Measurements from ENCODE around the gene CHRDL2. TPM values are rescaled to one million over a fixed set of nuclear protein-coding genes. Genes with fewer than 3 reads are reported as not detected.

Gene CHRDL2
- total RNA-seq, 1 experiment from 2014 or later, result not detected

DNA sequence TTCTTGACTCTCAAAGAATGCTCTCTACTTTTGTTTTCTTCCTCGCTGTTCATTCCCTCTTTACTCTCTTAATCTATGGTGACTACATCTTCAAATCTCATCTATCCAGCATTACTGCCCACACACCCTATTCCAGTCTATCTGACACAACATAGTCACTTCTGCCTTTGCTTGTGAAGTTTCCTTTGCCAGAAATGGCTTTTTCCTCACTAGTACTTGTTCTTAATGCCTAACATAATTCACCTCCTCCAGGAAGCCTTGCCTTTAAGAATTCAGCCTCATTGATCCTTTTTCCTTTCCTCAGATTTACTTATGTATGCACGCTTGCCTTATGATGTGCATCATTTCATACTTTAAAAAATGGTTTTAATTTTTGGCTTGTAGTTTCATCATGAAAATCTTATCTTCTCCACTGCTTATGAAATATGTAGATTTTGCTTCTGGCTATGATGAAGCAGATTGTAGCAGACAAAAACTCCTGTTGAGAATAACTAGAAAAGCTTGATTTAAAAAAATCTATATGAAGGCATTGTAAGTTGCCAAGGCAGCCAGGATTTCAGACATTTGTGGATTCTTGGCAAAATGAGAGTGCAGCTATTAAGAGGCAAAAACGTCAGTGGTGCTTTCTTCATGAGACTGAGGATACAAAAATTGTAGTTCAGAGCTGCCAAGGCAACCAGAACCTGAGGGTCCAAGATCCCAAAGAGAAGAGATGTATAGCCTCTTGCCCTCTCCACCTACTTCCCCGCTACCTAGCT, 49.2 kb upstream of the CHRDL2 start:
- CTCF ChIA-PET, result no interaction called here
- Histone ChIP-seq H3K27ac (ENCODE audit: low read depth, low read length) (no peak overlapping the region), H3K9me2 (ENCODE audit: insufficient read depth) (no peaks in the 10 kb centered on the region), H4K20me1 (ENCODE audit: insufficient read depth) (peaks cover 6% of the 10 kb centered on the region; the same call in 1 of the 2 replicates), H3K9ac (ENCODE audit: low read length) (no peak overlapping the region), H3K27me3 (ENCODE audit: insufficient read depth, low read length) (no peaks in the 10 kb centered on the region), H3K4me1 (ENCODE audit: control insufficient read depth in 1 of 2, insufficient read depth in 2 of 2, low read length in 2 of 2) (peaks cover 0 to 12% of the 10 kb centered on the region in 2 experiments; a peak in 3 of 4 replicates), H3K9me3 (ENCODE audit: control insufficient read depth in 1 of 2, insufficient read depth in 1 of 2, low read depth in 1 of 2, low read length in 2 of 2) (no peaks in the 10 kb centered on the region), H3K79me2 (ENCODE audit: insufficient read depth, low read length) (peaks cover 69% of the 10 kb centered on the region), H2AFZ (ENCODE audit: low read depth, low read length, poor library complexity, severe bottlenecking) (no peak overlapping the region), H3K4me3 (replicated peaks in 1 of 2; ENCODE audit: low read depth in 1 of 2, low read length in 2 of 2) (no peak overlapping the region), H3K36me3 (ENCODE audit: control insufficient read depth in 1 of 2, insufficient read depth in 2 of 2, low read length in 2 of 2) (no peaks in the 10 kb centered on the region), H3K4me2 (ENCODE audit: low read length) (no peak overlapping the region)
- BruUV-seq (replicated peaks), result no TSS peak
- POLR2A ChIA-PET, result no interaction called here
- intact Hi-C loops (cut with micrococcal nuclease), result no loop called here
- RAD21 ChIA-PET (ENCODE audit: low non-redundant PET in 1 of 2, low total read pairs in 2 of 2, uncharacterized antibody in 2 of 2, unreplicated experiment in 2 of 2), result no interaction called here
- no peak for ATAC-seq
- TF ChIP-seq FOSL1 (IDR thresholded peaks at IDR 0.05; ENCODE audit: low read depth), result no peak
- no peak for TF ChIP-seq SIN3A (IDR thresholded peaks at IDR 0.05; ENCODE audit: low read depth)
- TF ChIP-seq POLR2AphosphoS5 (IDR thresholded peaks at IDR 0.05; ENCODE audit: low read depth, low read length), result no peak
- no peak for DNase-seq (ENCODE audit: low read depth, low spot score)

DNA sequence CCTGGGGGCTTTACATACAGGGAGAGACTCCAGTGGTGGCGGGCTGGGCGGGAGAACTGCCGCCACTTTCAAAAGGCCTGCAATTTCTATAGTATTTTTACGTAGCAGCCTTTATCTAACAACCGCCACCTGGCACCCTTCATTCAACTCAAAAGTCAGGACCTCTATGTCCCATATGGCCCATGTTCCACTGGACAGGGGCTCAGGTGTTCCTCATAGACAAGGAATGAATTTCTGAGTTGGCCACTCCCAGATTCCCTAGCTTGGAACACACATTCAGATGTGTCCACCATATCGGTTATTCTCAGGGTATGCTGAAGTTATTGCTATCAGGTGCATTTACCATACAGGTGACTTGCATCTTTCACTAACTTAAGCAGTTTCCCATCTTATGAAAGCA, 47.4 kb upstream of the CHRDL2 start:
- CTCF ChIA-PET, result no interaction called here
- H3K9ac ChIP-seq (ENCODE audit: low read length), result no peak overlapping the region
- H3K27me3 ChIP-seq (ENCODE audit: insufficient read depth, low read length), result no peaks in the 10 kb centered on the region
- H3K4me2 ChIP-seq (ENCODE audit: low read length), result no peak overlapping the region
- intact Hi-C loops (cut with micrococcal nuclease), result no loop called here
- no peak for DNase-seq (ENCODE audit: low read depth, low spot score)
- peaks cover 0 to 10% of the 10 kb centered on the region in 2 experiments; a peak in 3 of 4 replicates for H3K4me1 ChIP-seq (ENCODE audit: control insufficient read depth in 1 of 2, insufficient read depth in 2 of 2, low read length in 2 of 2)
- POLR2A ChIA-PET, result no interaction called here
- H2AFZ ChIP-seq (ENCODE audit: low read depth, low read length, poor library complexity, severe bottlenecking), result no peak overlapping the region
- BruUV-seq (replicated peaks), result no TSS peak
- no peaks in the 10 kb centered on the region for H3K9me2 ChIP-seq (ENCODE audit: insufficient read depth)
- no peaks in the 10 kb centered on the region for H3K36me3 ChIP-seq (ENCODE audit: control insufficient read depth in 1 of 2, insufficient read depth in 2 of 2, low read length in 2 of 2)
- no peaks in the 10 kb centered on the region for H3K9me3 ChIP-seq (ENCODE audit: control insufficient read depth in 1 of 2, insufficient read depth in 1 of 2, low read depth in 1 of 2, low read length in 2 of 2)
- H3K27ac ChIP-seq (ENCODE audit: low read depth, low read length), result no peak overlapping the region
- RAD21 ChIA-PET (ENCODE audit: low non-redundant PET in 1 of 2, low total read pairs in 2 of 2, uncharacterized antibody in 2 of 2, unreplicated experiment in 2 of 2), result no interaction called here
- no peak for ATAC-seq
- H3K4me3 ChIP-seq (replicated peaks in 1 of 2; ENCODE audit: low read depth in 1 of 2, low read length in 2 of 2), result no peak overlapping the region
- 0 out of 2 replicates have a peak, but pooled peaks cover 6% of the 10 kb centered on the region for H4K20me1 ChIP-seq (ENCODE audit: insufficient read depth)
- peaks cover 66% of the 10 kb centered on the region for H3K79me2 ChIP-seq (ENCODE audit: insufficient read depth, low read length)
- TF ChIP-seq TCF7L2 (IDR thresholded peaks at IDR 0.05; ENCODE audit: borderline replicate concordance, extremely low read depth, insufficient read depth, insufficient read length) (no peak), SP1 (IDR thresholded peaks at IDR 0.05; ENCODE audit: low read depth) (no peak), ZFX (IDR thresholded peaks at IDR 0.05) (no peak), SIN3A (IDR thresholded peaks at IDR 0.05; ENCODE audit: low read depth) (no peak), EZH2 (IDR thresholded peaks at IDR 0.05) (no peak), FOSL1 (IDR thresholded peaks at IDR 0.05; ENCODE audit: low read depth) (no peak), POLR2AphosphoS5 (IDR thresholded peaks at IDR 0.05; ENCODE audit: low read depth, low read length) (no peak), EGR1 (IDR thresholded peaks at IDR 0.05; ENCODE audit: low read depth) (no peak), YY1 (IDR thresholded peaks at IDR 0.05; ENCODE audit: extremely low read depth, insufficient replicate concordance, low read depth, low read length) (no peak), ELF1 (IDR thresholded peaks at IDR 0.05; ENCODE audit: borderline replicate concordance, low read depth) (no peak), JUND (IDR thresholded peaks at IDR 0.05) (no peak)
- TF ChIP-seq, protein P1, sequence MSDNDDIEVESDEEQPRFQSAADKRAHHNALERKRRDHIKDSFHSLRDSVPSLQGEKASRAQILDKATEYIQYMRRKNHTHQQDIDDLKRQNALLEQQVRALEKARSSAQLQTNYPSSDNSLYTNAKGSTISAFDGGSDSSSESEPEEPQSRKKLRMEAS (IDR thresholded peaks at IDR 0.05), result no peak
- TF ChIP-seq, protein P2, sequence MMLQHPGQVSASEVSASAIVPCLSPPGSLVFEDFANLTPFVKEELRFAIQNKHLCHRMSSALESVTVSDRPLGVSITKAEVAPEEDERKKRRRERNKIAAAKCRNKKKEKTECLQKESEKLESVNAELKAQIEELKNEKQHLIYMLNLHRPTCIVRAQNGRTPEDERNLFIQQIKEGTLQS (IDR thresholded peaks at IDR 0.05), result no peak
- TF ChIP-seq, protein P3, sequence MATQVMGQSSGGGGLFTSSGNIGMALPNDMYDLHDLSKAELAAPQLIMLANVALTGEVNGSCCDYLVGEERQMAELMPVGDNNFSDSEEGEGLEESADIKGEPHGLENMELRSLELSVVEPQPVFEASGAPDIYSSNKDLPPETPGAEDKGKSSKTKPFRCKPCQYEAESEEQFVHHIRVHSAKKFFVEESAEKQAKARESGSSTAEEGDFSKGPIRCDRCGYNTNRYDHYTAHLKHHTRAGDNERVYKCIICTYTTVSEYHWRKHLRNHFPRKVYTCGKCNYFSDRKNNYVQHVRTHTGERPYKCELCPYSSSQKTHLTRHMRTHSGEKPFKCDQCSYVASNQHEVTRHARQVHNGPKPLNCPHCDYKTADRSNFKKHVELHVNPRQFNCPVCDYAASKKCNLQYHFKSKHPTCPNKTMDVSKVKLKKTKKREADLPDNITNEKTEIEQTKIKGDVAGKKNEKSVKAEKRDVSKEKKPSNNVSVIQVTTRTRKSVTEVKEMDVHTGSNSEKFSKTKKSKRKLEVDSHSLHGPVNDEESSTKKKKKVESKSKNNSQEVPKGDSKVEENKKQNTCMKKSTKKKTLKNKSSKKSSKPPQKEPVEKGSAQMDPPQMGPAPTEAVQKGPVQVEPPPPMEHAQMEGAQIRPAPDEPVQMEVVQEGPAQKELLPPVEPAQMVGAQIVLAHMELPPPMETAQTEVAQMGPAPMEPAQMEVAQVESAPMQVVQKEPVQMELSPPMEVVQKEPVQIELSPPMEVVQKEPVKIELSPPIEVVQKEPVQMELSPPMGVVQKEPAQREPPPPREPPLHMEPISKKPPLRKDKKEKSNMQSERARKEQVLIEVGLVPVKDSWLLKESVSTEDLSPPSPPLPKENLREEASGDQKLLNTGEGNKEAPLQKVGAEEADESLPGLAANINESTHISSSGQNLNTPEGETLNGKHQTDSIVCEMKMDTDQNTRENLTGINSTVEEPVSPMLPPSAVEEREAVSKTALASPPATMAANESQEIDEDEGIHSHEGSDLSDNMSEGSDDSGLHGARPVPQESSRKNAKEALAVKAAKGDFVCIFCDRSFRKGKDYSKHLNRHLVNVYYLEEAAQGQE (IDR thresholded peaks at IDR 0.05; ENCODE audit: low read depth), result no peak

Measured in HCT116 (cell line).